ENCODE measurements around the gene PPP1R9B.

The PPP1R9B gene

DNA sequence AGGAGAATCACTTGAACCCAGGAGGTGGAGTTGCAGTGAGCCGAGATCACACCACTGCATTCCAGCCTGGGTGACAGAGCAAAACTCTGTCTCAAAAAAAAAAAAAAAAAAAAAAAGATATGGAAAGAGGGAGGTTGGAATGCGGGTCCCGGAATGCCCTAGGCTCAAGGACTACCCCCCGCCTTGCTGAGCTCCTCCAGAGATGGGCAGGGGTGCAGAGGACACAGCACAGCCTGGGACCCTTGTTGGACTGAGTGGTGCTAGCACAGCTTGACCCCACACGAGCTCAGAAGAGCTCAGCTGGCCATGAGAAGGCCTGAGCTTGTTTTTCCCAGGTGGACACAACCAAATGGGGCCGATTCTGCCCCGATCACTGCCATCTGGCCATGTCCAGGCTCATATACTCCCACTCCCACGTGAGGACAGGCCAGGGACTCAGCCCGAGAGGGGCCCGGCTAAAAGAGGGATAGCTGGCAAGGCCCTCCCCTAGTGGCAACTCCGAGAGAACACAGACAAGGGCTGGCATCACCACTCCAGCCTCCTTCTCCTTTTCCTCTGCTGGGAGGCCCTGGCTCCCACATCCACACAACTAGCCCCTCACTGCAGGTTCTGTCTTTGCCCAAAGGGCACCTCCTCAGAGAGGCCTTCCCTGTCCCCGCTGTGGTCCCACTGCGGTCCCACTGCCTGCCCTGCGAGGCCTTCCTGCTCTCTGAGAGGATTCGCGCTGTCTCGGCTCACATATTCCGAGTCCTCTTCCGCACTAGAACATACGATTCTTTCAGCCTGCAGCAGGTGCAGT lies 26.3 kb upstream of the PPP1R9B start:
- Mint-ChIP-seq H3K36me3 (ENCODE audit: low read depth) (no peaks in the 10 kb centered on the region), H3K4me3 (peak overlapping the region in 1 of 3 experiments; percentile 14), H3K27ac (peak overlapping the region; percentile 45 to 99 (median 86)), H3K27me3 (ENCODE audit: low read depth) (peaks cover 4% of the 10 kb centered on the region), H3K9me3 (no peaks in the 10 kb centered on the region), H3K4me1 (peaks cover 72% of the 10 kb centered on the region)
- no peak for TF ChIP-seq CTCF (IDR thresholded peaks at IDR 0.05; ENCODE audit: unreplicated experiment in 3 of 3)

GRCh38 chr17:50175035-50175807 lies 24.7 kb upstream of the PPP1R9B start:
- Mint-ChIP-seq H3K4me1 (peaks cover 63% of the 10 kb centered on the region), H3K9me3 (no peaks in the 10 kb centered on the region), H3K27me3 (ENCODE audit: low read depth) (peaks cover 3% of the 10 kb centered on the region), H3K4me3 (no peak overlapping the region), H3K27ac (peak overlapping the region; percentile 73 to 92 (median 86)), H3K36me3 (ENCODE audit: low read depth) (no peaks in the 10 kb centered on the region)
- TF ChIP-seq CTCF (IDR thresholded peaks at IDR 0.05; ENCODE audit: unreplicated experiment in 3 of 3): no peak

GRCh38 chr17:50174444-50174843 lies 24.0 kb upstream of the PPP1R9B start:
- TF ChIP-seq CTCF (IDR thresholded peaks at IDR 0.05; ENCODE audit: unreplicated experiment in 3 of 3): no peak
- Mint-ChIP-seq H3K27ac (peak overlapping the region; percentile 15 to 100 (median 99)), H3K4me3 (no peak overlapping the region), H3K36me3 (ENCODE audit: low read depth) (no peaks in the 10 kb centered on the region), H3K27me3 (ENCODE audit: low read depth) (no peaks in the 10 kb centered on the region), H3K9me3 (no peaks in the 10 kb centered on the region), H3K4me1 (peaks cover 57% of the 10 kb centered on the region)

- no peaks in the 10 kb centered on the region for H3K36me3 Mint-ChIP-seq (ENCODE audit: low read depth)
- peaks cover 60% of the 10 kb centered on the region for H3K4me1 Mint-ChIP-seq
- H3K9me3 Mint-ChIP-seq: no peaks in the 10 kb centered on the region
- H3K27ac Mint-ChIP-seq: peak overlapping the region; percentile 91 to 100 (median 99)
- peak overlapping the region; percentile 1 to 44 (median 28) for H3K4me3 Mint-ChIP-seq
- H3K27me3 Mint-ChIP-seq (ENCODE audit: low read depth): no peaks in the 10 kb centered on the region
- TF ChIP-seq CTCF (IDR thresholded peaks at IDR 0.05; ENCODE audit: unreplicated experiment in 3 of 3): no peak
These were observed 23.0 kb upstream of the PPP1R9B start for GRCh38 chr17:50173335-50173941.

- Mint-ChIP-seq H3K4me3 (peak overlapping the region in 1 of 3 experiments; percentile 44), H3K36me3 (ENCODE audit: low read depth) (no peaks in the 10 kb centered on the region), H3K4me1 (peaks cover 58% of the 10 kb centered on the region), H3K27ac (peak overlapping the region; percentile 91 to 100 (median 99)), H3K27me3 (ENCODE audit: low read depth) (no peaks in the 10 kb centered on the region), H3K9me3 (no peaks in the 10 kb centered on the region)
- TF ChIP-seq CTCF (IDR thresholded peaks at IDR 0.05; ENCODE audit: unreplicated experiment in 3 of 3): no peak
These were observed 22.5 kb upstream of the PPP1R9B start for GRCh38 chr17:50172936-50173334.

Data from nephron (organoid).